ENCODE results near the gene NBDY.

DNA sequence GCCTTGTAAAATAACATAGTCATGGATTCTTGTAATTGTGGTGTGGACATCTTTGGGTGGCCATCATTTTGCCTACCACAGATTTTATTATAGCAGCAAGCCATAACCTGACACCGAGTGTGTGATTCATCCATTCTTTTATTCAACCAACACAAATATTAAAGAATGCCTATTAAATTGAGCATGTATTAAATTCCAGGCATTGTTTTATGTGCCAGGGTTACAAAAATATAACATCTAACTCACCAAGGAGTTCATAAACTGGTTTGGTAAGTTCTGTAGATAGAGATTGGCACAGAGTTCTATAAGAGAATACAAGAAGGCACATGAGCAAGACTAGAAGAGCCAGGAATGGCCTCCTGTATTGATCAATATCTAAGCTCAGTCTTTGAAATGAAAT, 18.0 kb downstream of the NBDY start:
- TF ChIP-seq TP53 (CRISPR knock-in tag; IDR thresholded peaks at IDR 0.05), result no peak
- TF ChIP-seq, protein P1, sequence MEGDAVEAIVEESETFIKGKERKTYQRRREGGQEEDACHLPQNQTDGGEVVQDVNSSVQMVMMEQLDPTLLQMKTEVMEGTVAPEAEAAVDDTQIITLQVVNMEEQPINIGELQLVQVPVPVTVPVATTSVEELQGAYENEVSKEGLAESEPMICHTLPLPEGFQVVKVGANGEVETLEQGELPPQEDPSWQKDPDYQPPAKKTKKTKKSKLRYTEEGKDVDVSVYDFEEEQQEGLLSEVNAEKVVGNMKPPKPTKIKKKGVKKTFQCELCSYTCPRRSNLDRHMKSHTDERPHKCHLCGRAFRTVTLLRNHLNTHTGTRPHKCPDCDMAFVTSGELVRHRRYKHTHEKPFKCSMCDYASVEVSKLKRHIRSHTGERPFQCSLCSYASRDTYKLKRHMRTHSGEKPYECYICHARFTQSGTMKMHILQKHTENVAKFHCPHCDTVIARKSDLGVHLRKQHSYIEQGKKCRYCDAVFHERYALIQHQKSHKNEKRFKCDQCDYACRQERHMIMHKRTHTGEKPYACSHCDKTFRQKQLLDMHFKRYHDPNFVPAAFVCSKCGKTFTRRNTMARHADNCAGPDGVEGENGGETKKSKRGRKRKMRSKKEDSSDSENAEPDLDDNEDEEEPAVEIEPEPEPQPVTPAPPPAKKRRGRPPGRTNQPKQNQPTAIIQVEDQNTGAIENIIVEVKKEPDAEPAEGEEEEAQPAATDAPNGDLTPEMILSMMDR (IDR thresholded peaks at IDR 0.05), result no peak
- TF ChIP-seq, protein P2, sequence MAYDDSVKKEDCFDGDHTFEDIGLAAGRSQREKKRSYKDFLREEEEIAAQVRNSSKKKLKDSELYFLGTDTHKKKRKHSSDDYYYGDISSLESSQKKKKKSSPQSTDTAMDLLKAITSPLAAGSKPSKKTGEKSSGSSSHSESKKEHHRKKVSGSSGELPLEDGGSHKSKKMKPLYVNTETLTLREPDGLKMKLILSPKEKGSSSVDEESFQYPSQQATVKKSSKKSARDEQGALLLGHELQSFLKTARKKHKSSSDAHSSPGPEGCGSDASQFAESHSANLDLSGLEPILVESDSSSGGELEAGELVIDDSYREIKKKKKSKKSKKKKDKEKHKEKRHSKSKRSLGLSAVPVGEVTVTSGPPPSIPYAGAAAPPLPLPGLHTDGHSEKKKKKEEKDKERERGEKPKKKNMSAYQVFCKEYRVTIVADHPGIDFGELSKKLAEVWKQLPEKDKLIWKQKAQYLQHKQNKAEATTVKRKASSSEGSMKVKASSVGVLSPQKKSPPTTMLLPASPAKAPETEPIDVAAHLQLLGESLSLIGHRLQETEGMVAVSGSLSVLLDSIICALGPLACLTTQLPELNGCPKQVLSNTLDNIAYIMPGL (CRISPR knock-in tag; IDR thresholded peaks at IDR 0.05), result no peak
- no peak for TF ChIP-seq RORB (CRISPR knock-in tag; IDR thresholded peaks at IDR 0.05)
- no peak for TF ChIP-seq RELA (CRISPR knock-in tag; IDR thresholded peaks at IDR 0.05; ENCODE audit: borderline replicate concordance)
- TF ChIP-seq, protein P3, sequence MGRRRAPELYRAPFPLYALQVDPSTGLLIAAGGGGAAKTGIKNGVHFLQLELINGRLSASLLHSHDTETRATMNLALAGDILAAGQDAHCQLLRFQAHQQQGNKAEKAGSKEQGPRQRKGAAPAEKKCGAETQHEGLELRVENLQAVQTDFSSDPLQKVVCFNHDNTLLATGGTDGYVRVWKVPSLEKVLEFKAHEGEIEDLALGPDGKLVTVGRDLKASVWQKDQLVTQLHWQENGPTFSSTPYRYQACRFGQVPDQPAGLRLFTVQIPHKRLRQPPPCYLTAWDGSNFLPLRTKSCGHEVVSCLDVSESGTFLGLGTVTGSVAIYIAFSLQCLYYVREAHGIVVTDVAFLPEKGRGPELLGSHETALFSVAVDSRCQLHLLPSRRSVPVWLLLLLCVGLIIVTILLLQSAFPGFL (CRISPR knock-in tag; IDR thresholded peaks at IDR 0.05; ENCODE audit: borderline replicate concordance), result no peak
- TF ChIP-seq, protein P4, sequence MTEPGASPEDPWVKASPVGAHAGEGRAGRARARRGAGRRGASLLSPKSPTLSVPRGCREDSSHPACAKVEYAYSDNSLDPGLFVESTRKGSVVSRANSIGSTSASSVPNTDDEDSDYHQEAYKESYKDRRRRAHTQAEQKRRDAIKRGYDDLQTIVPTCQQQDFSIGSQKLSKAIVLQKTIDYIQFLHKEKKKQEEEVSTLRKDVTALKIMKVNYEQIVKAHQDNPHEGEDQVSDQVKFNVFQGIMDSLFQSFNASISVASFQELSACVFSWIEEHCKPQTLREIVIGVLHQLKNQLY (CRISPR knock-in tag; IDR thresholded peaks at IDR 0.05), result no peak
- TF ChIP-seq TEAD4 (CRISPR knock-in tag; IDR thresholded peaks at IDR 0.05), result no peak
- no peak for TF ChIP-seq ZNF232 (CRISPR knock-in tag; IDR thresholded peaks at IDR 0.05)
- no peak for TF ChIP-seq MXD4 (CRISPR knock-in tag; IDR thresholded peaks at IDR 0.05; ENCODE audit: borderline replicate concordance)
